GM21528 (cell line): ENCODE data around the gene IKBKE.

ENCODE experiments used
- ATAC-seq: cut with Tn5 transposase; IDR thresholded peaks from one replicate; pipeline ENCODE4 v1.9.1; 2021; ENCODE audit warnings: mild to moderate bottlenecking, moderate library complexity; ENCODE audit not compliant: unreplicated experiment, low FRiP score

Gene IKBKE

GRCh38 chr1:206492589-206492988 is 22.3 kb downstream of the IKBKE start:
- ATAC-seq = no peak

- ATAC-seq = no peak
Measured at GRCh38 chr1:206493279-206493678, 23.0 kb downstream of the IKBKE start.

DNA sequence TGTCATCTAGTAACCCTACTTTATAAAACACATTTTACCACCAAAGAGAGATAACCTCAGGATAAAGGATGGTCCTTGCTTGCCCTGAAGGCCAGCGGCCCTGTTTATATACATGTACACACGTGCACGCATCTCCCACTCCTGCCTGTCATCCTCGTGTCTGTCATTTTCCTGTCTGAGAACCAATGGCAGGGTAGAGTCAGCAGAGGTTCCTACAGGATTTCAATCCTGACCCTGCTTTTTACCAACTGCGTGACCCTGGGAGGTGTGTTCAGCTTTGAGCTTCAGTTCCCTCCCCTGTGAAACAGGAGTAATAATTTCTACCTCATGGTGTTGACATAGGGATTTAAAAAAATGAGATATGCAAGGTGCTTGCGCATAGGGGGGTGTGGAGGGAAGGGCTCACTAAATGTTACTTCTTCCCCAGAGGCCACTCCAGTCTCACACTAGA is 24.8 kb downstream of the IKBKE start:
- no peak for ATAC-seq

- ATAC-seq = no peak
Measured at GRCh38 chr1:206495493-206496046, 25.3 kb downstream of the IKBKE start.

- ATAC-seq = no peak
Measured at GRCh38 chr1:206496131-206496793, 26.0 kb downstream of the IKBKE start.

DNA sequence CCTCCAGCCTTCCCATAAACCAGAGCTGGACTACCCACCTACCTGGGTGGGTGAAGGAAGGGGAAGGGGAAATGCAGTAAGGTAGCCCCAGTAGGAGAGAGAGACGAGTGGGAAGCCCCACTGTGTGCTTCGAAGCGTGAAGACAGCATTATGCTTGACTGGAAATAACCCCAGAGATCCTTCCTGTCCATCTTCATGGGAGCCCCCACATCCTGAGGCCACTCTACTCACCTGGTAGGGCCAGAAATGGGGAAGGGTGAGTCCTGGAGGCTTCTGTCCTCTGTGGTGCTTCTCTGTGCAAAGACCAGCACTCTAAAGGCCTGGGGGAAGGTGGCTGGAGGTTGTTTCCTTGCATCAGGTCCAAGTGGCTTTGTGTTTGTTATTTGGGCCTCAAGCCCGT is 27.1 kb downstream of the IKBKE start:
- no peak for ATAC-seq

DNA sequence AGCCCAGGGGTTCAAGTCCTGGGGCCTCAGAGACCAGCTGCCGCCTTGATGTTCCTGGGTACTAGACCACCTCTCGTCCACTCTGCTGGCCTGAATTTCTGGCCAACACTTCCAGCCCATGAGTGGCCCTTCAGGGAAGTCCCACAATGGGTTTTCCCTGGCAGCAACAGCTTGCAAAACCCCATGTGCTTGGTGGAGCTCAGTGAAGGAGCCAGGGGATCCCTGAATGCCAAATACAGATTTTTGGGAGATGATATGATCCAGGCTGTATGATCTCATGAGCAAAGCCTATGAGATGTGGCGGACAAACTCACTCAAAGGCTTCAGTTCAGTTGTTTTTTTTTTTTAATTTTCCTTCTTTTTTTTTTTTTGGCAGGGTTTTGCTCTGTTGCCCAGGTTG is 27.5 kb downstream of the IKBKE start:
- ATAC-seq = no peak

GRCh38 chr1:206498685-206499084 is 28.4 kb downstream of the IKBKE start:
- no peak for ATAC-seq

DNA sequence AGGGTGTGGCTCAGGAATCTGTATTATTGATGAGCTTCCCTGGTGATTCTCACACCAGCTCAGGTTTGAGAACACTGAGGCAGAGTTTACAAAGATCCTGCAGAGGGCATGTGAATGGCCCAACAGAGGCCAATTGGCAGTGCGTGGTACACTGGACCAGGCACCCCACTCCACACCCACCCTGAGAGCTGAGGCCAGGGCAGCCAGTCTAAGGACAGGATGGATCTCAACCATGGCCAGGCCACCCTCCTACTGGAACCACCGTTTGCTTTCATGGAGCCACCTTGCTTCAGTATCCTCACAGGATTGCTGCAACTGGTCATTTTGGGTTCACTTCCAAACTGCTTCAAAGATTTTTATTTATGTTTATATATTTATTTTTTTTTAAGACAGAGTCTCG is 29.8 kb downstream of the IKBKE start:
- ATAC-seq = no peak

DNA sequence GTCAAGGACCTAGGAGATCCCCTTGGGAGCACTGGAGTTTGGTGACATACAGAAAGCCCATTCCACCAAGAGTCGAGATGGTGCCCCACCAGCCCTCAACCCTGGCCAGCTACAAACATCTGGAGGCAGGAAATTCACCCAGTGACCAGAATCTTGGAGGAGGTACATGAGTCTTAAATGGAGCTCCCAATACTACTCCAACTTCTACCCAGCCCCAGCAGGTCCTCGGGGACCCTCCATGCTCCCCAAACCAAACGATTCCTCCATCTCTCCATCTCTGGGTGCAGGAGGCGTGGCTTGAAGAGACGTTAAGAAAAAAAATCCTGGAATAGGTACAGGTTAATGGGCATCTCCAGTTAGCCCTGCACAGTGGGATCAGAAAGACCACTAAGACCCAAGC is 31.6 kb downstream of the IKBKE start:
- ATAC-seq = no peak

- ATAC-seq = no peak
Measured at GRCh38 chr1:206502403-206502802, 32.1 kb downstream of the IKBKE start.

DNA sequence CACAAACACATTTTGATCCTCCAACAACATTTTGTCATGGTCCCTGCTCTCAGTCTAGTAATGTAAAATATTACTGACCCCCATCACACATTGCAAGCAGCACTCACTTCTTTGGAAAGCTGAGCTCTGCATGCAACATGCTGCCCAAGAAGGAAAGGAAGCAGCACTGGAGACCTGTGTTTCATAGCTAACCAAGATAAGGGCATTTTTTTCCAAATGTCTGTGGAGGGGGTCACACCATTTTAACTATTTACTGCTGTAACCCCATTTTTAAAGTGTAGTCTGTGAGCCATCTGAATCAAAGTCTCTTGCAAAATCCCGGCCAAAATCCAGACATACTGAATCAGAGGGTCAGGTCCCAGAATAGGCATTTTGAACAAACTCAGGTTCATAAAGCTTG is 32.5 kb downstream of the IKBKE start:
- no peak for ATAC-seq

DNA sequence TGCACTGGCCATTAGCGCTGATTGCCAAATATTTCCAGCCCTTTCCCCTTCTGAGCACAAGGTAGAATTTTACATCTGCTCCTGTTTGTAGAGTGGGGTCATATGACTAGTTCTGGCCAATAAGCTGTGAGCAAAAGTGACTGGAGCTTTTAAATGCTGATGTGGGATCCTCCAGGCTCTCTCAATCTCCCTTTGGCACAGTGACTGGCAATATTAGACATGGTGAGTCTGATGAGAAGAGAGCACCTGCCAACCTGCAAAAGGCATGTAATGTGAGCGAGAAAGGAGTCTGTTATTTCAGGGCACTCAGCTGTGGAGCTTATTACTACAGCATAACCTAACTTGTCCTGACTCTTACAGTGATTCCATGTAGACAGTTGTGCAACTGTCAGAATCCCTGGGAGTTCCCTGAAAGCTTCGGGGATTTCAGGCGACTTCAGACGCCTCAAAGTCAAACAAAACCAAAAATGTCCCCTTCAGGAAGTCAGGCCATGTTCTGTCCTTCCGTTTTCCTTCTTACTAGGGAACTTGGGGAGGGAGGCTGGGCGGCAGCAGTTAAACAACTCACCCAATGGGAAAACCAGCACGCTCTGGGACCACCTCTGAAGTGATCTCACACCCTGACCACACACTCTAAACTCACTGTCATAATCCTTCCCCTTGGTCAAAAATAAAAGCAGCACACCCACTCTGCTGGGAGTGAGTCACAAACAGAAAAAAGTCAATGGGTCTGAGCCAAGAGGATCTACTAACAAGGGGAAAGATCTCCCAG is 33.5 kb downstream of the IKBKE start:
- peak; percentile 55 for ATAC-seq

GRCh38 chr1:206504363-206504713 is 34.1 kb downstream of the IKBKE start:
- ATAC-seq = no peak

DNA sequence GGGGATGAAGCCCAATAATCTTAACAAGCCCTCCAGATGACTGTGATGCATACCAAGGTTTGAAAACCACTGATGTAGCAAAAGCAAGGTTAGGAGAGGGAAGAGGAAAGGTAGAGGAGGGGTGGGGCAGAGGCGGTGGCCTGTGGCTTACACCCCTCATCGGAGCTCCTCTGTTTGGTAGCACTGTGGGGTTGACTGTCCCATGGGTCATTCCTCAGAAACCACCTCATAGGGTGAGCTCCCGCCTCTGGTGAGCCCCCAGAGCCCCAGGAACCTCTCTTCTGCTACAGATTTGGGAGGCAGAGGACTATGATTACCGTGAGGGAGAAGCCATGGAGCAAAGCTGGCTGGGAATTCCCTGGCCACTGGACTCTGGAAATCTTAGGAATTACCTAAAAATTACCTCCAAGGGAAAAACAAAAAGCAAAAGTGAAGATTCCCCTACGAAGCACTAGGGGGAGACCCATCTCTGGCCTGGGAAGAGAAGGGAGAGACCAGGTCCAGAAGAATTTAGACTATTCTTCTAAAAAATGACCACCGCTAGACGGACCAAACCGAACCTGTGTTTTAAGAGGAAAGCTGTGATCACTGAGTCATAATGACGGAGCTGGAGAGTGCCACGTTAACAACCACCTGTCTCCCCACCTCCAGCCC is 35.6 kb downstream of the IKBKE start:
- no peak for ATAC-seq

- ATAC-seq = peak; percentile 18
Measured at GRCh38 chr1:206506405-206507283, 36.4 kb downstream of the IKBKE start.

GRCh38 chr1:206507284-206508129 is 37.2 kb downstream of the IKBKE start, which contains the start of gene RASSF5:
TSS of gene RASSF5 (plus strand) at chr1:206507531. CDS start at chr1:206507603, 72 bp downstream.
- ATAC-seq = peak; percentile 54

DNA sequence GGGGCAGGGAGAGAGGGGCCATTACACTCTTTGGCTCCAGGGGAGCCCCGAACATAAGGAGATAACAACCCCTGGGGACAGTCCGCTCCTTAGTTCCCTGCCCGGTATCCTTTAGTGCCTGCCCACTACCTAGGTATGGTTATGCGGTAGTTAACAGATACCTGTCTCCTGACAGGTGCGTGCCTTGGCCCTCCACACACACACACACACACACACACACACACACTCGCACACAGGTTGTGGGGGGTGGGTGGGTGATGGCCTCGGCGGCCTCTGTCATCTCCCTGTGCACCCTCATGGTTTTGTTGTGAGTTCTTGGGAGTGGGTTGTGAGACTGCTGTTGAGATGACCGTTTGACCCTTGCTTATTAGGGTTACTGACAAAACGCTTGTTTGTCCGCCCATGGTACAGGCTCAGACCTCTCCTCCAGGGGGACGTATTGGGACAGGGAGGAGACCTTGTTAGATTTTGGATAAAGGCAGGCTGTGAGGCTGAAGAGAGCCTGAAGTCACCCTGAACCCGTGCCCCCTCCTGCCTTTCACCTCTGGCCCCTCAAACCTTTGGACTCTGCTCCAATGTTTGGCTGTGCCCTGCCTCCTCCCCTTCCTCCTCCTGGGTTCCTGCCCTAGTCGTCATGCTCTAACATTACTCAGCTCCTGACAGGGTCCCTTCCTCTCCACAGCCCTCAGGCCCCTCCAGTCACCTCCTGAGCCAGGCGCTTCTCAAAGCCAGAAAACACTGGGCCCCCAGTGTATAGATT is 38.0 kb downstream of the IKBKE start:
- no peak for ATAC-seq

DNA sequence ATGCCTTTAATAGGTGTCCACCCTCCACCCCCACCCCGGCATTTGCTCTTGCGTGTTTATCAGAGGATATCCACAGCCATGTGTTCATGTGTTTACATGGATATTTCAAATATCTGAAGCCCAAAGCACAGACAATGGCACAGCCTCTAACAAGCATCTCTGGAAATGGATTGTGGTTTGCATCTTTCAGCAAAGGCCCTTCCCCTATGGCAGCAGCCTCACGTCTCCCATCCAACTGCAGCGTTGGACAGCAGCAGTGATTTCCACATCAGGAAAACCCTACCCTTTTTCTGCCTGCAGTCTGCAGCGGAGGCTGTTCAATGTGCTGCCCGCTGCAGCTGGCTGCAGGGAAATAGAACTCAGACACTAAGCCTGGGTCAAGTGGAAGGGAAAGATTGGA is 38.7 kb downstream of the IKBKE start:
- no peak for ATAC-seq
